HG03045 (cell line): ENCODE results near the gene HNRNPF.
"Not testable (repeated sequence)": the region's sequence is repeated elsewhere in the genome, so short reads cannot be mapped to it uniquely, and the experiment has no call there.

ENCODE experiments used
- ATAC-seq: cut with Tn5 transposase; IDR thresholded peaks from one replicate; pipeline ENCODE4 v1.9.1; 2021; ENCODE audit warnings: mild to moderate bottlenecking, moderate library complexity; ENCODE audit not compliant: unreplicated experiment

Gene HNRNPF

GRCh38 chr10:43398939-43399319 is 10.1 kb downstream of the HNRNPF start:
- ATAC-seq: no peak

- ATAC-seq: peak; percentile 85
These were observed 11.9 kb downstream of the HNRNPF start for GRCh38 chr10:43396928-43397624.

- ATAC-seq: peak; percentile 57
These were observed 12.7 kb downstream of the HNRNPF start for GRCh38 chr10:43396061-43396927.

- ATAC-seq: no peak
These were observed 13.4 kb downstream of the HNRNPF start for GRCh38 chr10:43395571-43396060.

- no peak for ATAC-seq
These were observed 14.1 kb downstream of the HNRNPF start for GRCh38 chr10:43394868-43395267.

- no peak for ATAC-seq
These were observed 15.2 kb downstream of the HNRNPF start for GRCh38 chr10:43393606-43394360.

- not testable (repeated sequence) for ATAC-seq
These were observed 15.8 kb downstream of the HNRNPF start for GRCh38 chr10:43393186-43393585.

- no peak for ATAC-seq
These were observed 16.2 kb downstream of the HNRNPF start for GRCh38 chr10:43392748-43393147.

GRCh38 chr10:43391496-43391895 is 17.5 kb downstream of the HNRNPF start:
- no peak for ATAC-seq

GRCh38 chr10:43390759-43391158 is 18.2 kb downstream of the HNRNPF start:
- no peak for ATAC-seq

GRCh38 chr10:43390333-43390732 is 18.7 kb downstream of the HNRNPF start:
- ATAC-seq: no peak

GRCh38 chr10:43389867-43390266 is 19.1 kb downstream of the HNRNPF start:
- ATAC-seq: no peak

- ATAC-seq: no peak
These were observed 21.3 kb downstream of the HNRNPF start for GRCh38 chr10:43387678-43388032.

GRCh38 chr10:43386981-43387677 is 21.9 kb downstream of the HNRNPF start:
- no peak for ATAC-seq

GRCh38 chr10:43386549-43386948 is 22.4 kb downstream of the HNRNPF start:
- ATAC-seq: no peak

- ATAC-seq: no peak
These were observed 23.5 kb downstream of the HNRNPF start for GRCh38 chr10:43385412-43386004.

- no peak for ATAC-seq
These were observed 24.4 kb downstream of the HNRNPF start for GRCh38 chr10:43384252-43385221.

- ATAC-seq: no peak
These were observed 25.6 kb downstream of the HNRNPF start for GRCh38 chr10:43383204-43383971.
